ENCODE measurements around the gene KCNJ18.
"Not testable (repeated sequence)": the region's sequence is repeated elsewhere in the genome, so short reads cannot be mapped to it uniquely, and the experiment has no call there.

GRCh38 chr17:21705746-21706145, 13.4 kb downstream of the KCNJ18 start:
- not testable (repeated sequence) for TF ChIP-seq ZSCAN29 (IDR thresholded peaks at IDR 0.05); RBM17 (IDR thresholded peaks at IDR 0.05; ENCODE audit: borderline replicate concordance, low read depth, low read length); NR2C2 (CRISPR knock-in tag; IDR thresholded peaks at IDR 0.05); NR2C2 (tag; IDR thresholded peaks at IDR 0.05); MYC (IDR thresholded peaks at IDR 0.05; ENCODE audit: low read depth, low read length); MYC (CRISPR knock-in tag; IDR thresholded peaks at IDR 0.05; ENCODE audit: borderline replicate concordance, low read depth); SIN3A (IDR thresholded peaks at IDR 0.05; ENCODE audit: borderline replicate concordance in 2 of 2, control insufficient read depth in 1 of 2, low read depth in 2 of 2, low read length in 2 of 2); CTCF (IDR thresholded peaks at IDR 0.05 in 2 of 3, conservative IDR thresholded peaks at IDR 0.05 in 1 of 3; ENCODE audit: insufficient read depth in 2 of 3, low read depth in 1 of 3, low read length in 3 of 3); MTA3 (IDR thresholded peaks at IDR 0.05; ENCODE audit: borderline replicate concordance); ELK1 (CRISPR knock-in tag; IDR thresholded peaks at IDR 0.05); BRCA1 (IDR thresholded peaks at IDR 0.05); BRCA1 (CRISPR knock-in tag; IDR thresholded peaks at IDR 0.05)

Measured in K562 (cell line).